IMR-90 (cell line): Measurements from ENCODE around the gene CHST3.

Experiments used
- CEBPB ChIP-seq: IDR thresholded peaks from 2 replicates; pipeline ENCODE4 v1.6.1; 2012; ENCODE audit warnings: low read depth, low read length, improper control_type of control experiment
- TF ChIP-seq, protein P1 (sequence below): conservative IDR thresholded peaks from 2 replicates; pipeline ENCODE4 v1.5.1; 2012; ENCODE audit warnings: mild to moderate bottlenecking, low read depth, low read length, improper control_type of control experiment

DNA sequence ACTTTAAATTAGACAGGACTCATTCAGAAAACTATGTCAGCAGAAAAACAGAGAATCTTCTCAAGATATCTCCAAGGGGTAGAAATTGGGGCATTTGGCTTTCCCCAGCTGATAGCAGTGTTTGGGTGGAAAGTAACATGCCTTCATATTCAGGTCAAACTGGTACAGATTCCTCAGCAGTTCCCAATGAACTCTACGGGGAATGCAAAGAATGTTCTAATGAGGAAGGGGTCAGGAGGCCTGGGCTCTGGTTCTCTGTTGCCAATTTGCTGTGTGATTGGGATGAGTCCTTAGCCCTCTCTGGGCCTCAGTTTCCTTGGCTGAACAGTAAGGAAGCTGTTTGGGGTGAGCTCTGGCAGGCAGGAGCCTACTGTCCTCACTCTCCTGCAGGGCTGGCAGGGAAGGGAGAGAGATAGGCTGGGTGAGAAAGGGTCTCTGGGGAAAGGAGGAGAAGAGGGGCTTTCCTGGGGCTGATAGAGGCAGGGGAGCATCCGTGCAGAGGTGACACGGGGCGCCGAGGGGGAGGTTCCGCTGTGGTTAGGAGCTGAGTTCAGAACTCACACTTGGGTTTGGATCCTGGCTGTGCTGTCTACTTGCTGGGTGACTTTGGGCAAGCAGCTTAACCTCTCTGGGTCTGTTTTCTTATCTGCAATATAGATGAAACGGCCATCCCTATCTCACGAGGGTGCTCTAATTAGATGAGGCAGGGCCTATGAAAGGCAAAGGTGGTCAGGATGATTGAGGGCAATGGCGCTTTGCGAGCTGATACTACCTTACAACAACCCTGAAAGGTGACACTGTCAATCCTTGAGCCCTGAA, 79.0 kb downstream of the CHST3 start:
- TF ChIP-seq, protein P1, sequence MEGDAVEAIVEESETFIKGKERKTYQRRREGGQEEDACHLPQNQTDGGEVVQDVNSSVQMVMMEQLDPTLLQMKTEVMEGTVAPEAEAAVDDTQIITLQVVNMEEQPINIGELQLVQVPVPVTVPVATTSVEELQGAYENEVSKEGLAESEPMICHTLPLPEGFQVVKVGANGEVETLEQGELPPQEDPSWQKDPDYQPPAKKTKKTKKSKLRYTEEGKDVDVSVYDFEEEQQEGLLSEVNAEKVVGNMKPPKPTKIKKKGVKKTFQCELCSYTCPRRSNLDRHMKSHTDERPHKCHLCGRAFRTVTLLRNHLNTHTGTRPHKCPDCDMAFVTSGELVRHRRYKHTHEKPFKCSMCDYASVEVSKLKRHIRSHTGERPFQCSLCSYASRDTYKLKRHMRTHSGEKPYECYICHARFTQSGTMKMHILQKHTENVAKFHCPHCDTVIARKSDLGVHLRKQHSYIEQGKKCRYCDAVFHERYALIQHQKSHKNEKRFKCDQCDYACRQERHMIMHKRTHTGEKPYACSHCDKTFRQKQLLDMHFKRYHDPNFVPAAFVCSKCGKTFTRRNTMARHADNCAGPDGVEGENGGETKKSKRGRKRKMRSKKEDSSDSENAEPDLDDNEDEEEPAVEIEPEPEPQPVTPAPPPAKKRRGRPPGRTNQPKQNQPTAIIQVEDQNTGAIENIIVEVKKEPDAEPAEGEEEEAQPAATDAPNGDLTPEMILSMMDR: no peak
- TF ChIP-seq CEBPB: no peak
